Mesodermal cell (in vitro differentiated cells): Measurements from ENCODE around the gene PNLIPRP2.

Source experiments
- H3K27ac ChIP-seq: 2 replicates; pipeline ENCODE4 v1.7.0; 2013; ENCODE audit warnings: mild to moderate bottlenecking, low read depth, low read length, moderate library complexity; ENCODE audit not compliant: severe bottlenecking
- H3K36me3 ChIP-seq: 2 replicates; pipeline ENCODE4 v1.7.1; 2013; ENCODE audit warnings: mild to moderate bottlenecking, low read length, moderate library complexity; ENCODE audit not compliant: control insufficient read depth, insufficient read depth
- H3K4me1 ChIP-seq: one replicate; pipeline ENCODE4 v1.7.1; 2013; ENCODE audit warnings: mild to moderate bottlenecking, low read length; ENCODE audit not compliant: insufficient read depth, control insufficient read depth, poor library complexity, severe bottlenecking
- H3K4me3 ChIP-seq: 2 replicates; pipeline ENCODE4 v1.7.0; 2013; ENCODE audit warnings: low read length, control low read depth, mild to moderate bottlenecking; ENCODE audit not compliant: insufficient read depth, poor library complexity, severe bottlenecking; ENCODE audit errors: extremely low read depth
- H3K9me3 ChIP-seq: 2 replicates; pipeline ENCODE4 v1.7.1; 2013; ENCODE audit warnings: mild to moderate bottlenecking, low read length, moderate library complexity; ENCODE audit not compliant: control insufficient read depth
- WGBS, 2 experiments: methylation state at CpG; one replicate each; pipeline ENCODE4 v1.1.5; 2013; ENCODE audit warnings: missing lambda C conversion rate in 2 of 2; ENCODE audit not compliant: insufficient coverage in 2 of 2; 5-methylcytosine and 5-hydroxymethylcytosine counted together

The PNLIPRP2 gene

DNA sequence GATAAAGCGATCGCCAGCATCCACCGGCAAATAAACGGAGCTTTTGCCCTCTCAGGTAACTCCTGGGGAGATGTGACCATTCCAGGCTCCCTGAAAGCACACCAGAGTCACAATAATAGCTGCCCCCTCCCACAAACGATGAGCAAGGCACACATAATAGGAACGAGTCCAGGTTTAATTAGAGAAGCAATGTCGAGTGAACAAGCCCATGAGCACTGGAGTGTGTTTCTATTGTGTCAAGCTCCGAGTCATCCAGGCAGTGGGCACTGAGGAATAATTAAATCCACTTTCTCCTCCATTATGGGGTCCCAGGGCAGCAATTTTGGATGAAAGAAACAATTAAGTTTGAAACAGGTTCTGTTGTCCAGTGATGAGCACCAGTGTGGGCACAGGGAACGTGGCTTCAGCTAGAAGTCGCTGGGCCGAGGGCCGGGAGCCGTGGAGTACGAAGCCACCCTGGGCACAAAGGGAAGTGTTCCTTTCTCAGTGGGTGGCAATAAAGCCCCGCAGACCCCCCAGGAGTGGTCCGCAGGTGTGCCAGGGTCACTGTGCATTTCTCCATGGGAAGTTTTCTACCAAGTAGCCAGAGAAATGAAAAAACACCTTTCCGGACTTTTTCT, 12.0 kb downstream of the PNLIPRP2 start:
- Histone ChIP-seq H3K4me3 (no peak overlapping the region), H3K36me3 (no peaks in the 10 kb centered on the region), H3K4me1 (no peaks in the 10 kb centered on the region), H3K9me3 (no peaks in the 10 kb centered on the region), H3K27ac (no peak overlapping the region)
- 88 to 98% methylated on average over 11 to 17 of the region's 17 CpGs for WGBS, 2 experiments

DNA sequence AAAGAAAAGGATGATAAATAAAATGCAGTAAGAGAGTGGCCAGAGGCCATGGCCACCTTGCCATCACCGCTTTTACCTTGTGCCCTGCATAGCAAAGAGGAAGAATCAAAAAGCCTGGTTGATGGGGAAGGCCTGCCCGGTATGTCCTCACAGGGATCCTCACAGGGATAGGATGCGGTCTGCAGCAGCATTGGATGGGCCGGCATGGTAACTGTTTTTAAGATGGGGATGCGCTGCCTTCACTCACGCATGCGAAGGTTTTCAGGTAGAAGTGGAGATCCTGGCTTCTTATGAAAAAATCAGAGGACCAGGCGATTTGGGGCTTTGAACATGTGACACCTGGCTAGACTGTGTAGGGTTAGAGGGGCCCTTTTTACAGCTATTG, 12.5 kb downstream of the PNLIPRP2 start:
- H3K9me3 ChIP-seq = no peaks in the 10 kb centered on the region
- WGBS, 2 experiments = 92 to 95% methylated on average over 6 to 7 of the region's 8 CpGs
- H3K4me1 ChIP-seq = no peaks in the 10 kb centered on the region
- H3K36me3 ChIP-seq = no peaks in the 10 kb centered on the region
- no peak overlapping the region for H3K4me3 ChIP-seq
- H3K27ac ChIP-seq = no peak overlapping the region

DNA sequence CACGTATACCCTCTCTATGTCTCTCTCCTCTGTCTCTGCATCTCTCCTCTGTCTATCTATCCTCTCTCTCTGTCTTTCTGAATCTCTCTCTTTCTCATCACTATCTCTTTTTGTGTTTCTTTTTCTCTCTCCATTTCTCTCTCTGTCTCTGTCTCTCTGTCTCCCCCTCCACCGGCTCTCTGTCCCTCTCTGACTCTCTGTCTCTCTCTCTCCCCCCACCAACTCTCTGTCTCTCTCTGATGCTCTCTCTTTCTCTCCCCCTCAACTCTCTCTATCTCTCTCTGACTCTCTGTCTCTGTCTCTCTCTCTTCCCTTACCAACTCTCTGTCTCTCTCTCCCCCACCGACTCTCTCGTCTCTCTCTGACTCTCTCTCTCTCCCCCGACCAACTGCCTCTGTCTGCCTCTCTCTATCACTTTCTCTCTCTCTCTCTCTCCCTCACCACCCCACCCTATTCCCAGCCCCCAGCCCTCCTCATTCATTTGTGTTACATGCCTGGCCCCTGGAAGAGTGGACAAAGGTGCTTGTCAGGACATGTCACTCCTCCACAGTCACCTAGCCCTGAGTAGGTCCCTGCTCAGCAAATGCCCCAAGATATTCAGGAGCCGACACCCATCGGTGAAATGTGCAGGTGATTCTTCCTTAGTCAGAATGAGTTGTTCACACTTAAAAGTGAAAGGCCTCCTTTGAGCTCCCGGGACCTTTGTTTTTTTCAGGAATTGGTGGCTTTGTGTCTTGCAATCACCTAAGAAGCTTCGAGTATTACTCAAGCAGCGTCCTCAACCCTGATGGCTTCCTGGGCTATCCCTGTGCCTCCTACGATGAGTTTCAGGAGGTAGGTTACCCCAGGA, 13.6 kb downstream of the PNLIPRP2 start:
- H3K9me3 ChIP-seq = no peaks in the 10 kb centered on the region
- H3K36me3 ChIP-seq = no peaks in the 10 kb centered on the region
- no peaks in the 10 kb centered on the region for H3K4me1 ChIP-seq
- no peak overlapping the region for H3K27ac ChIP-seq
- 87% methylated on average over 8 to 11 of the region's 11 CpGs for WGBS, 2 experiments
- H3K4me3 ChIP-seq = no peak overlapping the region

DNA sequence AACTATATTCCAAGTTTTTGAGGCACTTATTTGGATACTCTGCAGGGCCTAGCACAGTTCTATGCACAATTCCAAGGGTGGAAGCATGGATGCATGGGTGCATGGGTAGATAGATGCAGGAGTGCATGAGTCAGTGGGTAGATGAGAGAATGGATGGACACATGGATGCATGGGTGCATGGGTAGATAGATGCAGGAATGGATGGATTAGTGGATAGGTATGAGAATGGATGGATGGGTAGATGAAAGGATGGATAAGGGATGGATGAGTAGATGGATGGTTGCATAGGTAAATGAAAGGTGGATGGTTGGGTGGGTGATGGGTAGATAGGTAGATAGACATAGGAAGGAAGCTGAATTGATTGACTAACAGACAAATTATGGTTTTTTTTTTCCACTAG, 15.6 kb downstream of the PNLIPRP2 start:
- H3K9me3 ChIP-seq = peaks cover 2% of the 10 kb centered on the region
- H3K4me3 ChIP-seq = no peak overlapping the region
- no peaks in the 10 kb centered on the region for H3K36me3 ChIP-seq
- no peaks in the 10 kb centered on the region for H3K4me1 ChIP-seq
- no peak overlapping the region for H3K27ac ChIP-seq

DNA sequence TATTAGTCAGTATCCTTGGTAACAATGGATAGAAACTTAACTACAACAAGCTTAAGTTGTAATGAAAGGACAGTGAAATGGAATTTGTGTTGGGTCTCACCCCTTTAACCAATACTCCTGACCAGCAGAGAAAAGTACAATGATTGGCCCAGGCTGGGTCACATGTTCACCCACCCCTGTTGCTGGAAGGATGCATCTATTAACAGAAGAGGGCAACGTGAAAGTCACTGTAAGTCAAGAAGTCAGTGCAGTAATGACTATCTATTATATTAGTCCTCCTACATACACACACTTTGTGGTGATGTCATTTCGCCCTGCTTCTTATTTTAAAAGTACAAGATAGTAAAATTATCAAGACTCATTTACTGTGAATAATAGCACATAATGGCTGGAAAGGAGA, 16.2 kb downstream of the PNLIPRP2 start:
- H3K27ac ChIP-seq = no peak overlapping the region
- no CpG with 5 or more reads among the region's 2 CpGs for WGBS, 2 experiments
- no peak overlapping the region for H3K4me3 ChIP-seq
- H3K4me1 ChIP-seq = no peaks in the 10 kb centered on the region
- H3K9me3 ChIP-seq = peaks cover 2% of the 10 kb centered on the region
- no peaks in the 10 kb centered on the region for H3K36me3 ChIP-seq

DNA sequence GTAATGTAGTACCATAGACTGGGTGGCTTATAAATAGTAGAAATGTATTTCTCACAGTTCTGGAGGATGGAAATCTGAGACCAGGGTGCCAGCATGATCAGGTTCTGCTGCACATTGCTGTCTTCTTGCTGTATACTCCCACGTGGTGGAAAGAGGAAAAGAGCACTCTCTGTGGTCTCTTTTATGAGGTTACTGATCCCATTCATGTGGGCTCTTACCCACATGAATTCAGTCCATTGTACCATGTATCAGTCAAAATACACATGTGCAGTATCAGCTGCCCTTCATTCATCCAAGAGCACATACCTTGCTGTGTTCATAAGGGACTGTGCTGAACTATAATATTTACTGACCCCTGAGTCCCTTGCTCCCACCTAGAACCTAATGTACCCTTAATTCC, 17.1 kb downstream of the PNLIPRP2 start:
- 11% methylated on average over 1 of the region's 1 CpG; no CpG with 5 or more reads in 1 of the 2 experiments for WGBS, 2 experiments
- Histone ChIP-seq H3K9me3 (peaks cover 2% of the 10 kb centered on the region), H3K36me3 (no peaks in the 10 kb centered on the region), H3K4me3 (no peak overlapping the region), H3K27ac (no peak overlapping the region), H3K4me1 (no peaks in the 10 kb centered on the region)

DNA sequence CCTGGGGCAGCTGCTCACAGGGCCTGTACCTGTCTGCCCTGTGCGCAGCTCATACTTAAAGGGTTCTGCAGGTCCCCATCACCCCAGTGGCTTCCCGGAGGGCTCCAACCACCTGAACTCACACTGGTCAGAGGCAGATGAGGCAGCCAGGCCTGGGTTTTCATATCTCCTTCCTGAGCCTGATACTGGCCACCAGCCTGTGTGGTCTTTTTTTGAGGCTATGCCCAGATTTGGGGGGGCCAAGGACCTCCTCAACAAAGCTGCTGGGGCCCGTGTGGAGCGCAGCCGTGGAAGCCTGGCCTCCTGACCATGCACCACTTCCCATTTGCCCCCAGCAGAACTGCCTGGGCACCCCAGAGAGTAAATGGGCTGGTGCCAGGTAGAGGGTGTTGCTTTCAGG, 25.7 kb downstream of the PNLIPRP2 start:
- H3K9me3 ChIP-seq = no peaks in the 10 kb centered on the region
- H3K27ac ChIP-seq = no peak overlapping the region
- H3K4me3 ChIP-seq = no peak overlapping the region
- no peaks in the 10 kb centered on the region for H3K36me3 ChIP-seq
- no peaks in the 10 kb centered on the region for H3K4me1 ChIP-seq
- WGBS, 2 experiments = 88 to 92% methylated on average over 3 to 5 of the region's 5 CpGs

DNA sequence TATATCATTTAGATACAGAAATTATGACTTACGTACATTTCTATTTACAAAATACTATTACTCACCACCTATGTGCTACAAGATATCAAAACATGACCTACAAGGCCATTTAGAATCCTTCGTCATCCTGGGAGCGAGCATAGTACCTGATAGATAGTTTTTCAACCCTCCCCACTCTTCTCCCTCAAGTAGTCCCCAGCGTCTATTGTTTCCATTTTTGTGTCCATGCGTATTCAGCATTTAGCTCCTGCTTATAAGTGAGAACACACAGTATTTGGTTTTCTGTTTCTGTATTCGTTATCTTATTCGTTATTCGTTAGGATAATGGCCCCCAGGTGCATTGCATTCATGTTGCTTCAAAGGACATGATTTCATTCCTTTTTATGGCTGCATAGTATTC, 28.1 kb downstream of the PNLIPRP2 start:
- H3K27ac ChIP-seq = no peak overlapping the region

DNA sequence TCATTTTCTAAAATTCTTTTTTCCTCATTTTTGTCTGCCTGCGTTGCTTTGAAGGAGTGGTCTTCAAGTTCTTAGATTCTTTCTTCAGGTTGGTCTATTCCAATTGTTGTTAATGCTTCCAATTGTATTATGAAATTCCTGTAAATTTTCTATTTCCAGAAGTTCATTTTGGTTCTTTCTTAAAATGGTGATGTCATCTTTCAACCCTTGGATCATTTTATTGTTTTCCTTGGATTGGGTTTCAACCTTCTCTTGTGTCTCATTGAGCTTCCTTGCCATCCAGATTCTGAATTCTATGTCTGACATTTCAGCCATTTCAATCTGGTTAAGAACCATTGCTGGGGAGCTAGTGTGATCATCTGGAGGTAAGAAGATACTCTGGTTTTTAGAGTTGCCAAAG, 33.1 kb downstream of the PNLIPRP2 start:
- no peak overlapping the region for H3K27ac ChIP-seq
- H3K36me3 ChIP-seq = no peaks in the 10 kb centered on the region
- no peak overlapping the region for H3K4me3 ChIP-seq
- H3K9me3 ChIP-seq = no peaks in the 10 kb centered on the region
- WGBS, 2 experiments = no CpG with 5 or more reads among the region's 1 CpG
- H3K4me1 ChIP-seq = no peaks in the 10 kb centered on the region

More for the DNA sequence above, 28.1 kb downstream of the PNLIPRP2 start:
- Histone ChIP-seq H3K9me3 (no peaks in the 10 kb centered on the region), H3K4me3 (no peak overlapping the region), H3K4me1 (no peaks in the 10 kb centered on the region), H3K36me3 (no peaks in the 10 kb centered on the region)
- WGBS, 2 experiments = 65 to 96% methylated on average over 6 of the region's 8 CpGs

DNA sequence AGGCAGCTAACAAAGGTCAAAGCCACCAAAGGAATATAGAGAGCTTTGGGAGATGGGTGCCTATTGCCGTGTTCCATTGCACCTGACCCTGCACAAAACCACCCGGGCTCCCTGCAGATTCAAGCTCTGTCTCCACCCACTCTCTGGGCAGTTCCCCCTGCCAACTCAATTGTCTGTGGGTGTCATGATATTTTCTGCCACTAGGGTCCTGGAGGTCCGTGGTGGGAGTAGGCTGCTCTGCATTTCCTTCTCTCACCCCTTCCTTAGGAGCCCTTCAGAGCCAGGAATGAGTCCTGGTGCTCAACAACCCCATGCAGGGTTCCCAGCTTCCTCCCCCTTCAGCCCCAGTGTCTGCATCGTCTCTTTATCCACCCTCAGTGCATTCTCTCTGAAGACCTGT, 34.1 kb downstream of the PNLIPRP2 start:
- no peak overlapping the region for H3K27ac ChIP-seq
- no peaks in the 10 kb centered on the region for H3K9me3 ChIP-seq
- H3K4me1 ChIP-seq = no peaks in the 10 kb centered on the region
- 47 to 73% methylated on average over 2 to 4 of the region's 4 CpGs for WGBS, 2 experiments
- H3K4me3 ChIP-seq = no peak overlapping the region
- H3K36me3 ChIP-seq = no peaks in the 10 kb centered on the region

DNA sequence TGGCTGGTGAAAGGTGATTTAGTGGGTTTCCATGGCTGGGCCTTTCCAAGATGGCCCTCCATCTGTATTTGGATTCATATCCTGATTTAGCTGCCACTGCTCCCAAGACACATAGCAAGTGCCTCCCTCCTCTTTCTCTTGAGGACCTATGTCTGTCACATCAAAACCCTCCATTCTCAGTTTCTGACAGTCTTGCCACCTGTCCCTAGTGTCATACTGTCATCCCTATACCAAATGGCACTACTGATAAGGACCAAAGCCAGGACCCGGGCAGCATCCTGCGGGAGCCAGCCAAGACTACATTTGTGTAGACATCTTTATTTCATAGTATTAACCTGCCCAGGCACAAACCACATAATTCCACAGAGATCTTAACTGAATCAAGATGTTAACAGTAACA, 34.8 kb downstream of the PNLIPRP2 start:
- WGBS, 2 experiments = no CpG with 5 or more reads among the region's 2 CpGs
- no peaks in the 10 kb centered on the region for H3K4me1 ChIP-seq
- H3K36me3 ChIP-seq = no peaks in the 10 kb centered on the region
- no peak overlapping the region for H3K4me3 ChIP-seq
- H3K9me3 ChIP-seq = no peaks in the 10 kb centered on the region
- no peak overlapping the region for H3K27ac ChIP-seq
